Measurements from ENCODE around the gene ZNF582. TPM values are rescaled to one million over a fixed set of nuclear protein-coding genes. Genes with fewer than 3 reads are reported as not detected.
"Not testable (repeated sequence)": the region's sequence is repeated elsewhere in the genome, so short reads cannot be mapped to it uniquely, and the experiment has no call there.

ZNF582 gene
- polyA plus RNA-seq, 1 donor from 2014 or later: 7.3 TPM

DNA sequence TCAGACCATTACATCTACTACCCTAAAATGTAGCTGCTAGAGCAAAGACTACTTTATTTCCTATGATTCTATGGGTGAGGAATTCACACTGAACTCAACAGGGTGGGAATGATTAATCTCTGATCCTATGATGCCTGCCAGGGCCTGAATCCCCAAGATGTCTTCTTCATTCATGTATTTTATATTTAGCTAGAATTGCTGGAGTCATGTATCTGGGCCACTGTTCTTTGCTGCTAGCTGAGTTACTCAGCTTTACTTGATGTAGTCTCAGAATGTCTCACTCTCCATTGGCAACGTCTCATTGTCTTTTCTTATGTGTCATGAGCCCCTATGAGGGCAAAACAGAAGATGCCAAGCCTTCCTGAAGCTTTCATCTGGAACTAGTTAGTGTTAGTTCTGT, 21.1 kb downstream of the ZNF582 start:
- peaks cover 14 to 51% (median 30%) of the 10 kb centered on the region in 3 donors for H3K9me3 Mint-ChIP-seq
- peaks cover 1 to 24% (median 18%) of the 10 kb centered on the region in 3 donors for H3K4me1 Mint-ChIP-seq
- H3K27ac Mint-ChIP-seq: no peak overlapping the region
- H3K36me3 Mint-ChIP-seq: peaks cover 28% of the 10 kb centered on the region
- H3K27me3 Mint-ChIP-seq: no peaks in the 10 kb centered on the region
- H3K4me3 Mint-ChIP-seq: no peak overlapping the region

DNA sequence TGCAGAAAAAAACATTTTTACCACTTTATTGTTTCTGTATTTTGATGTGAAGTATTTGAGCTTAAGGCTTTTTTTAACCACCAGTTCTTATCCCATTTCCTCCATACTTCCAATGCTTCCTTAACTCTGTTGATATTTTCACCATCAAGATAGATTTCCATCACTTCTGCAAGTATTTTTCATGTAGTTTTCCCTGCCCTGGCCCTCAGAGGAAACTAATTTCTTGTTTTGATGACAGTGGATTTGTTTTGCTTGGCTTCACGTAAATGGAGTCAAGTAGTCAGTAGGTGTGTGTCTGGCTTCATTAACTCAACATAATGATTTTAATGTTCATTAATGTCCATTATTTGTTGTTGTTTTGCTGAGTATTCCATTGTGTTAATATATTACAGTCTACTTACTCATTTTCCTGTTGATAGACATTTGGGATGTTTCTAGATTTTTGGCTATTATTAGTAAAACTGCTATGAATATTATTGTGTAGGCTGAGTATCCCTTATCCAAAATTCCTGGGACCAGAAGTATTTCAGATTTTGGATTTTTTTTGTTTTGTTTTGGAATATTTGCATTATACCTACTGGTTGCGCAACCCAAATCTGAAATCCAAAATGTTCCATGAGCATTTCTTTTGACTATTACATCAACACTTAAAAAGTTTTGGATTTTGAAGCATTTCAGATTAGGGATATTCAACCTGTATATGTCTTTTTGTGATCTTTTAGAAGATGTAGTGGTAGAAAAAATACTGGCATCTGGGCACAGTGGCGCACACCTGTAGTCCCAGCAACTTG, 23.3 kb downstream of the ZNF582 start:
- H3K27me3 Mint-ChIP-seq: no peaks in the 10 kb centered on the region

DNA sequence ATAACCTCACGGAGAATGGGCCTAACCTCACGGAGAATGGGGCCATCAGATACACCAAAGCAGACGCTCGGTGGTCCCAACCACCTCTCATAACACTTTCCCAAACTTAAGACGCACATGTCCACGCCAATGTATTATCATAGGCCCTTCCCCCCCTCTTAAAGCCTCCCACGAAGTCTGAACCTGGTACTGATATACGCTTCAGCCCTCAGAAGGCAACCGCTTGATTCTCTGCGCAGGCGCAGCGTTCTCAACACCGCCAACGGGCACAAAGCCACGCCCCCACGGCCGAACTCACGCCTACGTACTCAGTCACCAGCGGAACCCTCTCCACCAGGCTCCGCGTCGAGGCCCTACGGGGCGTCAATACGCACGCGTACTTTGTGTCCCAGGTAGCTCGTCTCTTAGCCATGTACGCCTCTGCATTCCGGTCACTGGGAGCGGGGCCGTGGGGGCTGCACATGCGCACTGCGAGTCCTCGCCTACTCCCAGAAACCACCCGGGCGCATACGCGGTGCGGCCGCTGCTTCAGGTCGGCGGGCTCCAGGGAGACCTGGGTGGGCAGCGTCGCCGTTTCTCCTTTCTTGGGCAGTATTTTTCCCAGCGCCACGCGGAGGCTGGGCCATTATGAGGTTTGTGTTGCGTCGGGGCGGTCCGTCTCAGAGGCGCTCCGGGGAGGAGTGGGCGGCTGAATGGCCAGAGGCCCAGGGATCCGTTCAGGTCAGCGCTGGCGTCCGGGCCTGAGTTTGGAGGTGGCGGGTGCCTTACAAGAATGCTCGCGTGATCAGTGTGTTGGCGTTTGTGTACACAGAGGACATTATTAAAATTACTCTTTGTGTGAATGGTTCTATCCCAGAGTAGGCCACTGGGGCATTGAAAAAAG, 25.3 kb downstream of the ZNF582 start:
- Mint-ChIP-seq H3K36me3 (peaks cover 10% of the 10 kb centered on the region), H3K9me3 (peaks cover 5 to 36% (median 27%) of the 10 kb centered on the region in 3 donors), H3K27me3 (no peaks in the 10 kb centered on the region)

More for the DNA sequence above, 23.3 kb downstream of the ZNF582 start:
- Mint-ChIP-seq H3K36me3 (peaks cover 17% of the 10 kb centered on the region), H3K27ac (no peak overlapping the region), H3K4me3 (peak overlapping the region in 1 of 4 donors; percentile 64), H3K9me3 (peaks cover 10 to 37% (median 18%) of the 10 kb centered on the region in 3 donors), H3K4me1 (peaks cover 1 to 20% (median 18%) of the 10 kb centered on the region in 3 donors)

DNA sequence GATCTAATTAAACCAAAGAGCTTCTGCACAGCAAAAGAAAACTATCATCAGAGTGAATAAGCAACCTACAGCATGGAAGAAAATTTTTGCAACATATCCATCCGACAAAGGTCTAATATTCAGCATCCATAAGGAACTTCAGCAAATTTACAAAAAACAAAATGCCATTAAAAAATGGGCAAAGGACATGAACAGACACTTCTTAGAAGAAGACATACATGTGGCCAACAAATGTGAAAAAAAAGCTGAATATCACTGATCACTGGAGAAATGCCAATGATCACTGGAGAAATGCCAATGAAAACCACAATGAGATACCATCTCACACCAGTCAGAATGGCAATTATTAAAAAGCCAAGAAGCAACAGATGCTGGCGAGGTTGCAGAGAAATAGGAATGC, 32.5 kb downstream of the ZNF582 start:
- peaks cover 0 to 3% (median 0%) of the 10 kb centered on the region in 3 donors for H3K4me1 Mint-ChIP-seq
- no peak overlapping the region for H3K27ac Mint-ChIP-seq
- H3K9me3 Mint-ChIP-seq: peaks cover 18 to 51% (median 43%) of the 10 kb centered on the region in 3 donors
- peaks cover 8% of the 10 kb centered on the region for H3K36me3 Mint-ChIP-seq
- no peaks in the 10 kb centered on the region for H3K27me3 Mint-ChIP-seq
- no peak overlapping the region for H3K4me3 Mint-ChIP-seq

More for the DNA sequence above, 25.3 kb downstream of the ZNF582 start:
- Mint-ChIP-seq H3K4me1 (peaks cover 1 to 20% (median 18%) of the 10 kb centered on the region in 3 donors), H3K4me3 (peak overlapping the region; percentile 90 to 97 (median 95)), H3K27ac (peak overlapping the region; percentile 48 to 89 (median 72))

DNA sequence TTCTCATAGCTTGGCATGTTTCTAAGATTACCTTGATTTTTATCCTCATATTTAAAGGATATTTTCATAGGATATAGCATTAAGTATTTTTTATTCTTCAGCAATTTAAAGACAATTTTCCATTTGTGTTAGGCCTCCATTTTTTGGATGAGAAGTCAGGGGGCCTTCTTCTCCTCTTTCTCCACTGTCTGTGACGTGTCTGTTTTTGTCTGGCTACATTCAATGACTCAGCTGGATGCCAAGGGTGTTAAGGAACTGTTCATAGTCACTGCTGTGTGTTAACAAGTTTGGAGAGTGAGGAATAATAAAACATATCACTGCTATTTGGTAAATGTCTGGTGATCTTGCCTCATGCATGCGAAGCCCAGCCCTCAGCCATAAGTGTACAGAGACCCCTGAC, 36.4 kb downstream of the ZNF582 start:
- Mint-ChIP-seq H3K27me3 (no peaks in the 10 kb centered on the region), H3K36me3 (peaks cover 6% of the 10 kb centered on the region)

DNA sequence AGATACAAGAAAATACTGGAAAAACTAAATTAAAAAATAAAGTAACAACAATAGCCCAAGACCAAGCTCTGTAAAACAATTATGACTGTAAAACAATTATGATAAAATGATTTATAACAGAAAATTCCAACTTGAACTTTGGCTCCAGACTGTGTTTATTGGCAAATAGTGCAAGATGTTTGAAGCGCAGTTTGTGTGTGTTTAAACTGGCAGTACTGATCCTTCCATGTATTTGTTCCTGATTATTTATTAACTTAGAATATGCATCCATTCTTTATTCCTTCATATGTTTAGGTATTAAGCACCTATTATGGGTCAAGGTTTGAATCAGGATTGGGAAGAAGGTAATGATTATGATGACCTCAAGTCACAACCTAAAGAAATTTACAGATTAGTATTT, 37.8 kb downstream of the ZNF582 start:
- H3K27ac Mint-ChIP-seq: no peak overlapping the region
- H3K4me3 Mint-ChIP-seq: no peak overlapping the region
- no peaks in the 10 kb centered on the region for H3K4me1 Mint-ChIP-seq
- no peaks in the 10 kb centered on the region for H3K27me3 Mint-ChIP-seq
- H3K9me3 Mint-ChIP-seq: peaks cover 10 to 24% (median 19%) of the 10 kb centered on the region in 3 donors
- peaks cover 2% of the 10 kb centered on the region for H3K36me3 Mint-ChIP-seq

More for the DNA sequence above, 36.4 kb downstream of the ZNF582 start:
- Mint-ChIP-seq H3K4me1 (peaks cover 0 to 3% (median 0%) of the 10 kb centered on the region in 3 donors), H3K9me3 (peaks cover 15 to 30% (median 28%) of the 10 kb centered on the region in 3 donors), H3K4me3 (no peak overlapping the region), H3K27ac (no peak overlapping the region)

DNA sequence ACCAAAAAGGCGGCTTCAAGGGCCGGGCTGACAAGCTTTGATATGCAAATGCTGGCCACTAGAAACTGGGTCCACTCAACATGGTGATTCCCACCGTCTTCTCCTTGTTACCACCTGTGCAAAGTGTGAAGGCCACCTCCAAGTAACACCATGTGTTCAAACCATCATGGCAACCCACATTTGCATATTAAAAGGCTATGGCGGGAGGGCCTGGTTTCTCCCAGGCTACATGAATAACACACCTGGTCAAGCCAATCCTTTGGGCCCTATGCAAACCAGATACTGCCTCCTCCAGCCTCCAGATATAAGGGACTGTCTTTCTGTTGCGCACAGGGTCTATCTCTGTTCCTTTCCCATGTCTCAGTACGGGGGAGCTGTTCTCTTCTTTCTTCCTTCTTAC, 42.1 kb downstream of the ZNF582 start:
- Mint-ChIP-seq H3K27ac (no peak overlapping the region), H3K4me1 (peaks cover 0 to 1% (median 0%) of the 10 kb centered on the region in 3 donors), H3K4me3 (no peak overlapping the region), H3K27me3 (no peaks in the 10 kb centered on the region), H3K9me3 (no peaks in the 10 kb centered on the region), H3K36me3 (peaks cover 2% of the 10 kb centered on the region)

DNA sequence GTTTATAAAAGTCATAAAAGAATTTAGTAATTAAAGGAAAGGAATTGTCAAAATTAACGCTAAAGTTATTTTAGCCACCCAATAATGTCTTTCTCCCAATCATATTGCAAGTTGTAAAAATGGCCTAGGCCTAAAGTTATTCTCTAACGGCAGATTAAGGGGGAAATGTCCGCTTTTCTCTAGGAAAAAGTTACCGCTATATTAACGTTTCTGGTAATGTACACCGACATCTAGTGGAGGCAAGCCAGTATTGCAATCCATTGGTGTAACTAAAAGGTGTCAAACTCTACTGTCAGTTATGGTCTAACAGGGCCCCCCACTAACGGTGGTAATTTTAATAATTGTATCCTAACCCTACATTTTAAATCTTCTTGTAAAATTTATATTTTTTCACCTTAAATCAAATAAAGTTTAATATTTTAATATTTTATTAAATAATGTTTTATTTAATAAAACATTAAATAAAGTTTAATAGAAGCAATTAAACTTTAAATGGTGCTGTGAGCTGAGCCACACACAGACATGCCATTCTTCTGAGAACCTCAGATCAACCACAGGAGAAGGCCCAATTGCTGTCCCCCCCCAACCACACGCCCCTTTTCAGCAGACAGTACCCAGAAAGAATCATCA, 42.8 kb downstream of the ZNF582 start:
- Mint-ChIP-seq H3K27ac (no peak overlapping the region), H3K27me3 (no peaks in the 10 kb centered on the region), H3K9me3 (no peaks in the 10 kb centered on the region), H3K36me3 (peaks cover 2% of the 10 kb centered on the region), H3K4me3 (no peak overlapping the region), H3K4me1 (peaks cover 0 to 3% (median 0%) of the 10 kb centered on the region in 3 donors)

DNA sequence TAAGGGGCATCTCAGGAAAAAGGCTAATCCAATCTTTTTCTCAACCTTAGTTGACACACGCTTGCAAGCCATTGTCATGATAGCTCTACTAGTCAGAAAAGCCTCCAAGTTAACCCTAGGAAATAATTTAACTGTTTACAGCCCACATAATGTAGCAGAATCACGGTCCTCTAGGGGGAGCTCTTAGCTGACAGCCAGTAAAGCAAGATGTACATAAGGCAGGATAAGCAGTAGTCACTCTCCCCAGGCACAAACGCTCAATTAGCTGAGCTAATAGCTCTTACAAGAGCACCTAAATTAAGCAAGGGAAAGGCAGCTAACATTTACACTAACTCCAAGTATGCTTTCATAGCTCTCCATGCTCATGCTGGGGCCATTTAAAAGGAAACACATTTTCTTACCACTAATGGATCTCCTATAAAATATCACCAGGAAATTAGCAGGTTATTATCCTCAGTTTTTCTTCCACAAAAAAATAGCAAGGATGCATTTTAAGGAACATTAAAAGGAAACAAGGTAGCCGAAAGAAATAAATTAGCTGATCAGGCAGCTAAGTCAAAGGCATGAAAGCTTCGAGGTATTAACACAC, 45.0 kb downstream of the ZNF582 start:
- peaks cover 0 to 3% (median 0%) of the 10 kb centered on the region in 3 donors for H3K4me1 Mint-ChIP-seq
- H3K36me3 Mint-ChIP-seq: peaks cover 2% of the 10 kb centered on the region
- no peak overlapping the region for H3K4me3 Mint-ChIP-seq
- H3K27ac Mint-ChIP-seq: no peak overlapping the region
- H3K9me3 Mint-ChIP-seq: no peaks in the 10 kb centered on the region
- H3K27me3 Mint-ChIP-seq: no peaks in the 10 kb centered on the region

DNA sequence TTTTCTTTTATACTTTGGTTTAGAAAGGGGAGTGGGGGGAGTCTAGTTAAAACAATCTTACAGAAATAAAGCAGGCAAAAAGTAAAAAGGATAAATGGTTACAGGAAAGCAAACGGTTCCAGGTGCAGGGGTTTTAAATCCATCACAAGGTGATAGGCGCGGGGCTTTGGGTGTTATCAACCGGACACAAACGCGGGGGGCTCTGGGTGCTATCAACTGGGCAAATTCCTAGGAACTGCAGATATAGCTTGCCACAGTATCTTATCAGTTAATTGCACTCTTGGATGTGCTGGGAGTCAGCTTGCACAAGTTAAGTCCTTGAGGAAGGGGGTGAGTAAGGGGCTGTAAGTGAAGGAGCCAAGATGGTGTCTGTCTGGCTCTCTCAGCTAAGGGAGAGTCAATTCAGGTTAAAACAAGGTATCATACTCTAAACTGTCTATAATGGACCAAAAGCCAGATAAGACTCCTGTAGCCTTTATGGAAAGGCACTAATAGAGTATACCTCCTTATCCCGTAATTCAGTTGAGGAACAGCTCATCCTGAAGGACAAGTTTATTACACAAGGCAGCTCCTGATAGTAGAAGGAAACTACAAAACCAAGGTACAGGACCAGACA, 46.1 kb downstream of the ZNF582 start:
- no peaks in the 10 kb centered on the region for H3K36me3 Mint-ChIP-seq
- H3K4me1 Mint-ChIP-seq: peaks cover 0 to 3% (median 0%) of the 10 kb centered on the region in 3 donors
- no peak overlapping the region for H3K4me3 Mint-ChIP-seq
- H3K27ac Mint-ChIP-seq: no peak overlapping the region
- H3K27me3 Mint-ChIP-seq: no peaks in the 10 kb centered on the region
- peaks cover 0 to 9% (median 8%) of the 10 kb centered on the region in 3 donors for H3K9me3 Mint-ChIP-seq

DNA sequence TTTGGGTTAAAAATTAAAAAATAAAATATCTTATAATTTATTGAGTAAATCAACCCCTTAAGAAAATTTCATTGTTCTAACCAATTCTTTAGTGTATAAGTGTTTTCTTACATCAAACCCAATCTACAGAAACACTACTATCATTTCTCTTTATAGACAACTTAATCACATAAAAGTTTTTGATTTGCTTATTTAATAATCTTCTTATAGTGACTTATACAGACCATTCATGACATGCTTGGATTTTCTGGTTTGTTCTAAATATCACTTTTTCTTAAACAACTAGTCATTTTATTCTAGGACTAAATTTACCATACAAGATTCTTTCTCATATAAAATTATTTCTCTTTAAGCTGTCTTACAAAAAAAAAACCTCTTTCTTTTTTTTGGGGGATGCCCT, 51.4 kb downstream of the ZNF582 start:
- H3K36me3 Mint-ChIP-seq: peaks cover 1% of the 10 kb centered on the region
- H3K27ac Mint-ChIP-seq: peak overlapping the region in 1 of 3 donors; percentile 87
- H3K4me1 Mint-ChIP-seq: peaks cover 0 to 1% (median 0%) of the 10 kb centered on the region in 3 donors
- no peaks in the 10 kb centered on the region for H3K27me3 Mint-ChIP-seq
- H3K9me3 Mint-ChIP-seq: peaks cover 5 to 21% (median 9%) of the 10 kb centered on the region in 3 donors
- no peak overlapping the region for H3K4me3 Mint-ChIP-seq

DNA sequence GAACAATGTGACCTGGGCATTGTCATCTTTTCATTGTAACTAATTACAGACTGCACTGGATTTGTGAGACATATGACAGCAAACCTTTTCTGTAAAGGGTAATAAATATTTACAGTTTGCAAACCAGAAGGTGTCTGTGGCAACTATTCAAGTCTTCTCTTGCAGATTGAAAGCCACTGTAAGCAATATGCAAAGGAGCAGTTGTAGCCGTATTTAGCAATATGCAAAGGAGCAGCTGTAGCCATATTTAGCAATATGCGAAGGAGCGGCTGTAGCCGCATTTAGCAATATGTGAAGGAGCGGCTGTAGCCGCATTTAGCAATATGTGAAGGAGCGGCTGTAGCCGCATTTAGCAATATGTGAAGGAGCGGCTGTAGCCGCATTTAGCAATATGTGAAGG, 54.3 kb downstream of the ZNF582 start:
- H3K9me3 Mint-ChIP-seq: peaks cover 5 to 21% (median 9%) of the 10 kb centered on the region in 3 donors
- not testable (repeated sequence) for H3K27me3 Mint-ChIP-seq, H3K36me3 Mint-ChIP-seq, H3K4me1 Mint-ChIP-seq, H3K27ac Mint-ChIP-seq
- H3K4me3 Mint-ChIP-seq: peak overlapping the region in 1 of 4 donors; percentile 21

DNA sequence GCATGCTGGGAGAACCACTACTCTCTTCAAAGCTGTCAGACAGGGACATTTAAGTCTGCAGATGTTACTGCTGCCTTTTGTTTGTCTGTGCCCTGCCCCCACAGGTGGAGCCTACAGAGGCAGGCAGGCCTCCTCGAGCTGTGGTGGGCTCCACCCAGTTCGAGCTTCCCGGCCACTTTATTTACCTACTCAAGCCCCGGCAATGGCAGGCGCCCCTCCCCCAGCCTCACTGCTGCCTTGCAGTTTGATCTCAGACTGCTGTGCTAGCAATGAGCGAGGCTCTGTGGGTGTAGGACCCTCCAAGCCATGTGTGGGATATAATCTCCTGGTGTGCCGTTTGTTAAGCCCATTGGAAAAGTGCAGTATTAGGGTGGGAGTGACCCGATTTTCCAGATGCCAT, 56.3 kb downstream of the ZNF582 start:
- H3K4me3 Mint-ChIP-seq, H3K27ac Mint-ChIP-seq, H3K4me1 Mint-ChIP-seq, H3K27me3 Mint-ChIP-seq, H3K36me3 Mint-ChIP-seq: not testable (repeated sequence)
- H3K9me3 Mint-ChIP-seq: peaks cover 4 to 13% (median 5%) of the 10 kb centered on the region in 3 donors

DNA sequence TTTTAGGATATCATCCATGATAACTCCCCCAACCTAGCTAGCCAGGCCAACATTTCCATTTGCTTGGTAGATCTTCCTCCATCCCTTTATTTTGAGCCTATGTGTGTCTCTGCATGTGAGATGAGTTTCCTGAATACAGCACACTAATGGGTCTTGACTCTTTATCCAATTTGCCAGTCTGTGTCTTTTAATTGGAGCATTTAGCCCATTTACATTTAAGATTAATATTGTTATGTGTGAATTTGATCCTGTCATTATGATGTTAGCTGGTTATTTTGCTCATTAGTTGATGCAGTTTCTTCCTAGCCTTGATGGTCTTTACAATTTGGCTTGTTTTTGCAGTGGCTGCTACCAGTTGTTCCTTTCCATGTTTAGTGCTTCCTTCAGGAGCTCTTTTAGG, 58.0 kb downstream of the ZNF582 start:
- not testable (repeated sequence) for H3K27me3 Mint-ChIP-seq, H3K9me3 Mint-ChIP-seq, H3K36me3 Mint-ChIP-seq, H3K4me1 Mint-ChIP-seq, H3K4me3 Mint-ChIP-seq, H3K27ac Mint-ChIP-seq

Measured in IgD-negative memory B cell (primary cell).